Right cardiac atrium (tissue), 5 donors: ENCODE data around the gene CEP350. TPM values are rescaled to one million over a fixed set of nuclear protein-coding genes. Genes with fewer than 3 reads are reported as not detected.
A peak's percentile ranks its signal among the peaks of the same experiment; 100 is the strongest.

ENCODE experiments used
- ATAC-seq, 2 donors: fragments of 200-7000 bp; cut with Tn5 transposase; one replicate each; pipeline versions ENCODE4 v1.8.0 to v1.9.1; 2020; ENCODE audit warnings: moderate library complexity in 2 of 2, mild to moderate bottlenecking in 1 of 2
- DNase-seq, 3 donors: peaks; one replicate each; pipeline ENCODE4 v3.0.0-alpha.2; 2020
- H3K27ac ChIP-seq: one replicate; pipeline ENCODE4 v1.5.1; 2013; ENCODE audit warnings: mild to moderate bottlenecking, low read length, control low read depth, moderate library complexity
- H3K27me3 ChIP-seq: one replicate; pipeline ENCODE4 v1.6.1; 2013; ENCODE audit not compliant: control insufficient read depth, insufficient read depth
- H3K4me1 ChIP-seq: one replicate; pipeline ENCODE4 v1.6.1; 2013; ENCODE audit warnings: low read length; ENCODE audit not compliant: control insufficient read depth, insufficient read depth
- H3K4me3 ChIP-seq: one replicate; pipeline ENCODE4 v1.5.1; 2013; ENCODE audit warnings: low read length, control low read depth
- H3K9me3 ChIP-seq: one replicate; pipeline ENCODE4 v1.6.1; 2013; ENCODE audit warnings: low read length; ENCODE audit not compliant: control insufficient read depth
- whole genome bisulfite sequencing: extraction: QIAGEN DNeasy Blood & Tissue Kit; methylation state at CpG from one replicate; pipeline ENCODE4 v1.1.7; 2013; 5-methylcytosine and 5-hydroxymethylcytosine counted together
- intact Hi-C, 4 donors: fragments of 100-400 bp; cut with DNase I; formaldehyde crosslinking; loops; one replicate each; pipeline versions ENCODE4 v1.11.0 to v1.14.0; 2022 to 2023
- polyA plus RNA-seq: library from polyadenylated mRNA; stranded (reverse); fragments of 200-250 nt; gene quantifications from one replicate; pipeline ENCODE4 v1.2.3, GENCODE V29; 2013
- total RNA-seq, 4 donors: library from RNA; stranded (reverse); fragmentation: NEBNext Ultra II Directional; extraction: Animal tissue kit (Norgen Biotek cat#: 25700); gene quantifications; one replicate each; pipeline ENCODE4 v1.2.1, GENCODE V29; 2021
- donor health status: healthy with polysubstance abuse.
- donor health status: DM: no; HTN: yes; CAD: no.
- donor health status: DM: no; HTN: no; CAD: no.
- donor health status: DM: no; HTN: yes; CAD: no; lungs with severe emphysema.
- donor health status: DM: yes; HTN: yes; CAD: no.

The CEP350 gene
- total and polyA plus RNA-seq, 5 donors, result 6.8 to 40.3 (median 35.1) TPM

- Histone ChIP-seq H3K27me3 (no peaks in the 10 kb centered on the region), H3K4me1 (no peaks in the 10 kb centered on the region), H3K27ac (no peak overlapping the region), H3K4me3 (no peak overlapping the region), H3K9me3 (no peaks in the 10 kb centered on the region)
- no peak for ATAC-seq
- WGBS, result 69% methylated on average over 1 of the region's 1 CpG
- DNase-seq, result no peak
- intact Hi-C loops, result no loop called here
These were observed 146.8 kb downstream of the CEP350 start for GRCh38 chr1:180101411-180101810.

- 99% methylated on average over 1 of the region's 1 CpG for WGBS
- no peak for ATAC-seq
These were observed 149.2 kb downstream of the CEP350 start for GRCh38 chr1:180103819-180104218.

GRCh38 chr1:180112091-180112490 is 157.5 kb downstream of the CEP350 start:
- DNase-seq (no peak), ATAC-seq (no peak)
- Histone ChIP-seq H3K4me1 (peaks cover 9% of the 10 kb centered on the region), H3K4me3 (no peak overlapping the region), H3K27me3 (no peaks in the 10 kb centered on the region), H3K27ac (no peak overlapping the region), H3K9me3 (no peaks in the 10 kb centered on the region)
- intact Hi-C loops, result loop anchor here in 2 of 4 donors (10.0 kb wide), 1 partner anchor 63 kb away; no protein-coding TSS in a partner anchor
- 88% methylated on average over 2 of the region's 2 CpGs for WGBS

More at GRCh38 chr1:180103819-180104218, 149.2 kb downstream of the CEP350 start:
- Histone ChIP-seq H3K27ac (no peak overlapping the region), H3K4me3 (no peak overlapping the region), H3K9me3 (no peaks in the 10 kb centered on the region), H3K27me3 (no peaks in the 10 kb centered on the region), H3K4me1 (no peaks in the 10 kb centered on the region)
- intact Hi-C loops, result no loop called here
- no peak for DNase-seq

- intact Hi-C loops, result loop anchor here in 2 of 4 donors (10.0 kb wide), 1 partner anchor 62 kb away; no protein-coding TSS in a partner anchor
- Histone ChIP-seq H3K4me3 (no peak overlapping the region), H3K9me3 (no peaks in the 10 kb centered on the region), H3K27ac (no peak overlapping the region), H3K4me1 (peaks cover 13% of the 10 kb centered on the region), H3K27me3 (no peaks in the 10 kb centered on the region)
- WGBS, result 52% methylated on average over 2 of the region's 2 CpGs
- ATAC-seq, result peak; percentile 44 to 60
- DNase-seq, result no peak
These were observed 158.5 kb downstream of the CEP350 start for GRCh38 chr1:180112984-180113647.

GRCh38 chr1:180114396-180114945 is 159.9 kb downstream of the CEP350 start:
- H3K4me1 ChIP-seq, result peaks cover 13% of the 10 kb centered on the region

GRCh38 chr1:180116964-180117763 is 162.6 kb downstream of the CEP350 start:
- DNase-seq (peak in 2 of 3 donors; percentile 44 to 69), ATAC-seq (peak; percentile 85 to 88)
- H3K9me3 ChIP-seq, result no peaks in the 10 kb centered on the region
- H3K27ac ChIP-seq, result peak overlapping the region; percentile 71
- H3K27me3 ChIP-seq, result no peaks in the 10 kb centered on the region
- intact Hi-C loops, result loop anchor here in 3 of 4 donors (5.0 to 10.0 kb wide), 2 partner anchors 58 to 60 kb away; no protein-coding TSS in a partner anchor
- H3K4me1 ChIP-seq, result peaks cover 13% of the 10 kb centered on the region
- 43% methylated on average over 14 of the region's 14 CpGs for WGBS
- no peak overlapping the region for H3K4me3 ChIP-seq

More at GRCh38 chr1:180114396-180114945, 159.9 kb downstream of the CEP350 start:
- ATAC-seq (no peak), DNase-seq (no peak)
- 52% methylated on average over 4 of the region's 4 CpGs for WGBS
- intact Hi-C loops, result loop anchor here in 2 of 4 donors (10.0 kb wide), 1 partner anchor 60 kb away; no protein-coding TSS in a partner anchor
- H3K27me3 ChIP-seq, result no peaks in the 10 kb centered on the region
- no peaks in the 10 kb centered on the region for H3K9me3 ChIP-seq
- no peak overlapping the region for H3K27ac ChIP-seq
- no peak overlapping the region for H3K4me3 ChIP-seq

- DNase-seq, result peak in 2 of 3 donors; percentile 44 to 71
- WGBS, result 71% methylated on average over 2 of the region's 2 CpGs
These were observed 163.1 kb downstream of the CEP350 start for GRCh38 chr1:180117764-180118116.

GRCh38 chr1:180119837-180120236 is 165.2 kb downstream of the CEP350 start:
- no peak overlapping the region for H3K27ac ChIP-seq
- intact Hi-C loops, result loop anchor here in 3 of 4 donors (5.0 to 10.0 kb wide), 2 partner anchors 55 to 57 kb away; no protein-coding TSS in a partner anchor
- H3K9me3 ChIP-seq, result no peaks in the 10 kb centered on the region
- H3K4me1 ChIP-seq, result peaks cover 13% of the 10 kb centered on the region
- DNase-seq, result no peak
- H3K4me3 ChIP-seq, result no peak overlapping the region
- 94% methylated on average over 2 of the region's 2 CpGs for WGBS
- ATAC-seq, result no peak
- H3K27me3 ChIP-seq, result no peaks in the 10 kb centered on the region

More at GRCh38 chr1:180117764-180118116, 163.1 kb downstream of the CEP350 start:
- H3K9me3 ChIP-seq, result no peaks in the 10 kb centered on the region
- intact Hi-C loops, result loop anchor here in 3 of 4 donors (5.0 to 10.0 kb wide), 2 partner anchors 57 to 60 kb away; no protein-coding TSS in a partner anchor
- H3K27ac ChIP-seq, result peak overlapping the region; percentile 71
- ATAC-seq, result peak; percentile 24 to 53
- H3K27me3 ChIP-seq, result no peaks in the 10 kb centered on the region
- H3K4me1 ChIP-seq, result peaks cover 13% of the 10 kb centered on the region
- no peak overlapping the region for H3K4me3 ChIP-seq

- DNase-seq (no peak), ATAC-seq (no peak)
- intact Hi-C loops, result no loop called here
- no peaks in the 10 kb centered on the region for H3K9me3 ChIP-seq
- no peaks in the 10 kb centered on the region for H3K4me1 ChIP-seq
- H3K27me3 ChIP-seq, result no peaks in the 10 kb centered on the region
- 88% methylated on average over 4 of the region's 4 CpGs for WGBS
- no peak overlapping the region for H3K27ac ChIP-seq
- no peak overlapping the region for H3K4me3 ChIP-seq
These were observed 168.9 kb downstream of the CEP350 start for GRCh38 chr1:180123463-180123936.

GRCh38 chr1:180130651-180131050 is 176.0 kb downstream of the CEP350 start:
- Histone ChIP-seq H3K27me3 (no peaks in the 10 kb centered on the region), H3K27ac (no peak overlapping the region), H3K9me3 (no peaks in the 10 kb centered on the region), H3K4me1 (no peaks in the 10 kb centered on the region), H3K4me3 (no peak overlapping the region)
- intact Hi-C loops, result no loop called here
- WGBS, result 81% methylated on average over 2 of the region's 2 CpGs
- DNase-seq (no peak), ATAC-seq (no peak)
